ENCODE data around the gene ZG16. TPM values are rescaled to one million over a fixed set of nuclear protein-coding genes. Genes with fewer than 3 reads are reported as not detected.

Gene ZG16
- total and polyA plus RNA-seq, 2 experiments from 2014 or later: 2.7 to 3.0 TPM

GRCh38 chr16:29789775-29790182 lies 11.7 kb downstream of the ZG16 start:
- Histone ChIP-seq H3K4me2 (peak overlapping the region; percentile 85), H4K20me1 (ENCODE audit: insufficient read depth, poor library complexity, severe bottlenecking) (peaks cover 2% of the 10 kb centered on the region), H3K79me2 (peaks cover 40% of the 10 kb centered on the region), H3K9me2 (replicated peaks; ENCODE audit: insufficient read depth) (no peaks in the 10 kb centered on the region), H3K36me3 (replicated peaks; ENCODE audit: insufficient read depth, low read depth) (no peaks in the 10 kb centered on the region), H3K27ac (peak overlapping the region; percentile 92), H3K9me3 (ENCODE audit: low read depth) (no peaks in the 10 kb centered on the region), H3K4me3 (peak overlapping the region; percentile 7), H3K4me1 (ENCODE audit: insufficient read depth) (no peaks in the 10 kb centered on the region), H2AFZ (peak overlapping the region; percentile 80), H3K27me3 (no peaks in the 10 kb centered on the region)
- no peak for DNase-seq (ENCODE audit: low spot score)
- TF ChIP-seq CTCF (IDR thresholded peaks at IDR 0.05; ENCODE audit: poor library complexity): no peak
- TF ChIP-seq EZH2phosphoT487 (IDR thresholded peaks at IDR 0.05; ENCODE audit: low read depth, severe bottlenecking, unreplicated experiment): no peak
- 75% methylated on average over 20 of the region's 20 CpGs for WGBS (ENCODE audit: low lambda C conversion rate, missing lambda C conversion rate)

GRCh38 chr16:29790183-29790948 lies 12.3 kb downstream of the ZG16 start, which contains the start of gene KIF22:
KIF22 (plus strand) TSS chr16:29790751; CDS start chr16:29790760, 9 bp downstream.
- H3K4me1 ChIP-seq (ENCODE audit: insufficient read depth): no peaks in the 10 kb centered on the region
- H3K27ac ChIP-seq: peak within 1 kb of the TSS; percentile 92
- no peaks in the 10 kb centered on the region for H3K27me3 ChIP-seq
- no peaks in the 10 kb centered on the region for H3K9me2 ChIP-seq (replicated peaks; ENCODE audit: insufficient read depth)
- H4K20me1 ChIP-seq (ENCODE audit: insufficient read depth, poor library complexity, severe bottlenecking): peaks cover 2% of the 10 kb centered on the region
- H3K36me3 ChIP-seq (replicated peaks; ENCODE audit: insufficient read depth, low read depth): no peaks in the 10 kb centered on the region
- H3K79me2 ChIP-seq: peaks cover 46% of the 10 kb centered on the region
- TF ChIP-seq CTCF (IDR thresholded peaks at IDR 0.05; ENCODE audit: poor library complexity) (peak; percentile 82), EZH2phosphoT487 (IDR thresholded peaks at IDR 0.05; ENCODE audit: low read depth, severe bottlenecking, unreplicated experiment) (no peak)
- peak within 1 kb of the TSS; percentile 86 for H3K4me2 ChIP-seq
- H3K4me3 ChIP-seq: peak within 1 kb of the TSS; percentile 71
- H2AFZ ChIP-seq: peak within 1 kb of the TSS; percentile 80
- peak; percentile 100 for DNase-seq (ENCODE audit: low spot score)
- WGBS (ENCODE audit: low lambda C conversion rate, missing lambda C conversion rate): 2% methylated on average over 60 of the region's 67 CpGs
- H3K9me3 ChIP-seq (ENCODE audit: low read depth): no peaks in the 10 kb centered on the region

GRCh38 chr16:29790949-29791844 lies 13.1 kb downstream of the ZG16 start:
- no peaks in the 10 kb centered on the region for H3K4me1 ChIP-seq (ENCODE audit: insufficient read depth)
- H4K20me1 ChIP-seq (ENCODE audit: insufficient read depth, poor library complexity, severe bottlenecking): peaks cover 2% of the 10 kb centered on the region
- H3K27me3 ChIP-seq: no peaks in the 10 kb centered on the region
- H3K79me2 ChIP-seq: peaks cover 53% of the 10 kb centered on the region
- H3K9me2 ChIP-seq (replicated peaks; ENCODE audit: insufficient read depth): no peaks in the 10 kb centered on the region
- H3K4me3 ChIP-seq: peak overlapping the region; percentile 71
- peak; percentile 24 for DNase-seq (ENCODE audit: low spot score)
- peak overlapping the region; percentile 22 for H3K27ac ChIP-seq
- peak overlapping the region; percentile 55 for H2AFZ ChIP-seq
- WGBS (ENCODE audit: low lambda C conversion rate, missing lambda C conversion rate): 2% methylated on average over 30 of the region's 31 CpGs
- peak overlapping the region; percentile 86 for H3K4me2 ChIP-seq
- no peaks in the 10 kb centered on the region for H3K36me3 ChIP-seq (replicated peaks; ENCODE audit: insufficient read depth, low read depth)
- no peaks in the 10 kb centered on the region for H3K9me3 ChIP-seq (ENCODE audit: low read depth)
- no peak for TF ChIP-seq CTCF (IDR thresholded peaks at IDR 0.05; ENCODE audit: poor library complexity)
- no peak for TF ChIP-seq EZH2phosphoT487 (IDR thresholded peaks at IDR 0.05; ENCODE audit: low read depth, severe bottlenecking, unreplicated experiment)
- TF ChIP-seq EZH2 (IDR thresholded peaks at IDR 0.05; ENCODE audit: borderline replicate concordance): no peak
